Adrenal gland (tissue), 12 donors: Measurements from ENCODE around the gene FUT4. TPM values are rescaled to one million over a fixed set of nuclear protein-coding genes. Genes with fewer than 3 reads are reported as not detected.

Experiments
- DNase-seq, 7 donors: peaks; one replicate each; pipeline ENCODE4 v3.0.0-alpha.2; 2019 to 2020
- H3K27ac ChIP-seq, 5 donors: fragments of 200-600 bp; sonication (generic) in 4 of 5; 1 replicate in 3 of 5; 2 replicates in 2 of 5; pipeline versions ENCODE4 v1.5.1 to v1.8.0; 2016 to 2020; ENCODE audit warnings: mild to moderate bottlenecking in 1 of 5
- H3K27me3 ChIP-seq: fragments of 200-600 bp; 2 replicates; pipeline ENCODE4 v1.8.0; 2021
- H3K36me3 ChIP-seq, 2 donors: fragments of 200-600 bp; replicated peaks in 1 of 2; 1 replicate in 1 of 2; 2 replicates in 1 of 2; pipeline versions ENCODE4 v1.5.1 to v1.8.0; 2018 to 2022
- H3K4me1 ChIP-seq, 2 donors: fragments of 200-600 bp; replicated peaks in 1 of 2; 1 replicate in 1 of 2; 2 replicates in 1 of 2; pipeline versions ENCODE4 v1.5.1 to v1.8.0; 2018 to 2021
- H3K4me3 ChIP-seq, 4 donors: fragments of 200-600 bp; sonication (generic) in 3 of 4; one replicate each; pipeline ENCODE4 v1.5.1; 2016 to 2018
- H3K9me3 ChIP-seq, 3 donors: fragments of 200-600 bp; sonication (generic) in 1 of 3; replicated peaks in 1 of 3; 1 replicate in 2 of 3; 2 replicates in 1 of 3; pipeline versions ENCODE4 v1.5.1 to v1.8.0; 2016 to 2021
- POLR2A ChIP-seq, 2 donors: fragments of 450-650 bp; IDR thresholded peaks; one replicate each; pipeline ENCODE4 v1.6.1; 2017; ENCODE audit warnings: antibody characterized with exemption in 2 of 2, mild to moderate bottlenecking in 2 of 2, moderate library complexity in 1 of 2
- WGBS, 4 donors: extraction: QIAGEN DNeasy Blood & Tissue Kit in 2 of 4; methylation state at CpG; one replicate each; pipeline versions ENCODE4 v1.1.5 to v1.1.7; 2013 to 2017; 5-methylcytosine and 5-hydroxymethylcytosine counted together
- intact Hi-C, 2 donors: fragments of 100-400 bp; cut with DNase I; formaldehyde crosslinking; loops; one replicate each; pipeline versions ENCODE4 v1.14.1 to v1.15.0; 2022 to 2023
- polyA plus RNA-seq, 3 donors: library from polyadenylated mRNA; stranded (reverse); fragments of 200-250 nt in 2 of 3; fragments of 350-450 nt in 1 of 3; fragmentation: Illumina TruSeq in 1 of 3; extraction: RNeasy Lipid Tissue Mini Kit (QIAGEN cat#74804) in 1 of 3; gene quantifications; one replicate each; pipeline ENCODE4 v1.2.3, GENCODE V29; 2013 to 2014
- total RNA-seq, 9 donors: library from RNA; depleted of rRNA in 4 of 9; stranded (reverse); fragments of >200 nt in 4 of 9; fragments of 120-200 nt in 1 of 9; fragmentation: NEBNext Ultra II Directional in 1 of 9; extraction: Animal tissue kit (Norgen Biotek cat#: 25700) in 1 of 9; gene quantifications; one replicate each; pipeline versions ENCODE4 v1.1.0 to v1.2.4, GENCODE V29; 2013 to 2023
- TF ChIP-seq, protein P1 (sequence below), 6 experiments: fragments of 450-650 bp in 4 of 6; fragments of 200-600 bp in 2 of 6; sonication (generic) in 1 of 6; IDR thresholded peaks; 1 replicate in 5 of 6; 2 replicates in 1 of 6; pipeline versions ENCODE4 v1.5.1 to v1.8.0; 2016 to 2021; ENCODE audit warnings: antibody characterized with exemption in 6 of 6, mild to moderate bottlenecking in 2 of 6, moderate library complexity in 1 of 6
- donor health status: healthy with polysubstance abuse.
- donor health status: Bipolar disorder and iron deficiency.
- donor health status: DM: yes; HTN: yes; CAD: no.
- donor health status: DM: no; HTN: no; CAD: no.
- donor health status: DM: no; HTN: no; CAD: no.
- donor health status: DM: yes; HTN: yes; CAD: no.

The FUT4 gene
- total and polyA plus RNA-seq, 12 donors, result 0.61 to 5.8 (median 3.4) TPM

DNA sequence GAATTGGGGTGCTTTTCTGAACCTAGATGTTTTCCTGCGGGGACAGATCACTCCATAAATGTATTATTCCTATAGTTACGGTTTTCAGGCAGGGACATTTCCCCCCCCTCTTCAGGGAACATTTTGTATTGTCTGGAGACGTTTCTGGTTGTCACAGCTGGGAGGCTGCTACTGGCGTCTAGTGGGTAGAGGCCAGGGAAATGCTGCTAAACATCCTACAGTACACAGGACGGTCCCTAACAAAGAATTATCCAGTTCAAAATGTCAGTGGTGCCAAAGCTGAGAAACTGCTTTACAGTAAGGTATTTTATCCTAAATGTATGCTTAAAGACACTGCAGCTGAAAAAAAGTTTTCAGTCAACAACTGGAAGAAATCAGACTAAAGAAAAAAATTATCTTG, 42.8 kb downstream of the FUT4 start:
- no peaks in the 10 kb centered on the region for H3K4me1 ChIP-seq
- WGBS, 4 donors, result 64 to 83% (median 77%) methylated on average over 5 of the region's 5 CpGs
- no peaks in the 10 kb centered on the region for H3K27me3 ChIP-seq
- DNase-seq, result no peak
- intact Hi-C loops, result no loop called here
- no peak overlapping the region for H3K4me3 ChIP-seq
- TF ChIP-seq POLR2A (IDR thresholded peaks at IDR 0.05), result no peak
- TF ChIP-seq, protein P1, sequence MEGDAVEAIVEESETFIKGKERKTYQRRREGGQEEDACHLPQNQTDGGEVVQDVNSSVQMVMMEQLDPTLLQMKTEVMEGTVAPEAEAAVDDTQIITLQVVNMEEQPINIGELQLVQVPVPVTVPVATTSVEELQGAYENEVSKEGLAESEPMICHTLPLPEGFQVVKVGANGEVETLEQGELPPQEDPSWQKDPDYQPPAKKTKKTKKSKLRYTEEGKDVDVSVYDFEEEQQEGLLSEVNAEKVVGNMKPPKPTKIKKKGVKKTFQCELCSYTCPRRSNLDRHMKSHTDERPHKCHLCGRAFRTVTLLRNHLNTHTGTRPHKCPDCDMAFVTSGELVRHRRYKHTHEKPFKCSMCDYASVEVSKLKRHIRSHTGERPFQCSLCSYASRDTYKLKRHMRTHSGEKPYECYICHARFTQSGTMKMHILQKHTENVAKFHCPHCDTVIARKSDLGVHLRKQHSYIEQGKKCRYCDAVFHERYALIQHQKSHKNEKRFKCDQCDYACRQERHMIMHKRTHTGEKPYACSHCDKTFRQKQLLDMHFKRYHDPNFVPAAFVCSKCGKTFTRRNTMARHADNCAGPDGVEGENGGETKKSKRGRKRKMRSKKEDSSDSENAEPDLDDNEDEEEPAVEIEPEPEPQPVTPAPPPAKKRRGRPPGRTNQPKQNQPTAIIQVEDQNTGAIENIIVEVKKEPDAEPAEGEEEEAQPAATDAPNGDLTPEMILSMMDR (IDR thresholded peaks at IDR 0.05), result no peak
- no peaks in the 10 kb centered on the region for H3K36me3 ChIP-seq
- no peaks in the 10 kb centered on the region for H3K9me3 ChIP-seq
- no peak overlapping the region for H3K27ac ChIP-seq

DNA sequence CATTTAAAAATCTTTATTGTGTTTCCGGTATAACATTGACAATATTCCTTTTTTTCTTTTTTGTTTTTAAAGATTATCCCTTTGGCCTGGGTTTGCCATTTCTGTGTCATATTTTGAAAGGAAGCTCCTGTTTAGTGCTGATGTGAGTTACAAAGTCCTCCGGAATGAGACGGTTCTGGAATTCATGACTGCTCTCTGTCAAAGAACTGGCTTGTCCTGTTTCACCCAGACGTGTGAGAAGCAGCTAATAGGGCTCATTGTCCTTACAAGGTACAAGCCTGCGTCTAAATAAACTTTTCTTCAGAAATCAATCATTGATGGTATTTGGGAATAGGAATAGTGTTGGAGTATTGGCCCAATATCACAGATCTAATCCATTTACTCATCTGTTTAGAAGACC, 43.3 kb downstream of the FUT4 start:
- no peaks in the 10 kb centered on the region for H3K27me3 ChIP-seq
- no peaks in the 10 kb centered on the region for H3K9me3 ChIP-seq
- no peak overlapping the region for H3K27ac ChIP-seq
- no peak for DNase-seq
- TF ChIP-seq POLR2A (IDR thresholded peaks at IDR 0.05), result no peak
- TF ChIP-seq, protein P1 (IDR thresholded peaks at IDR 0.05), result no peak
- H3K4me1 ChIP-seq, result no peaks in the 10 kb centered on the region
- intact Hi-C loops, result no loop called here
- 80 to 92% (median 87%) methylated on average over 5 of the region's 5 CpGs for WGBS, 4 donors
- H3K36me3 ChIP-seq, result no peaks in the 10 kb centered on the region
- H3K4me3 ChIP-seq, result no peak overlapping the region

DNA sequence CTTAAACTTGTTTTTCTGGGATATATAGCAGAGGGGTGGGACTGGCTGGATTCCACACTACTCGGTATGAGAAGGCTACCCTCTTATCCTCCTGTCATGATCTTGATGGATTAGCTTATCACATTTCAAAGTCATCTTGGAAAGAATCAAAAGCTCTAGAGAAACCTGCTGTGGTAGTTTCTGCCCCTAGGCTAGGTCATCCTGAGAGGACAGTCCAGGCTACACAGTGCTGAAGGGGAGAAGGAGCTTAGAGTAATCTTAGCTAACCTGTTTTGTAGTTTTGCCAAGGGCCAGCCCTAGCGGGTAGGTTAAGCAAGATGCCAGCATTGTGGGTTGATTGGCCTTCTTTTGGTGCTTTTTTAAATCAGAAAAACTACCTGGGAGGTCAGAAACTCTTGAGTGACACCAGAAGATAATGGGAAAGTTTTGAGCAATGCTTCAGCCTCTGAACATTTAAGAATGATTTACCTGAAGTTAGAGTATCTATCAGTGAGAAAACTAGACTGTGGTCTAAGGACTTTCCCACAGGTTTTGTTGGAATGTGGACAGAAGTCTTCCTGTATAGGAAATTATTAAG, 44.7 kb downstream of the FUT4 start:
- no peaks in the 10 kb centered on the region for H3K9me3 ChIP-seq
- H3K4me1 ChIP-seq, result no peaks in the 10 kb centered on the region
- TF ChIP-seq, protein P1 (IDR thresholded peaks at IDR 0.05), result no peak
- no peak for TF ChIP-seq POLR2A (IDR thresholded peaks at IDR 0.05)
- DNase-seq, result no peak
- H3K27me3 ChIP-seq, result no peaks in the 10 kb centered on the region
- no peak overlapping the region for H3K27ac ChIP-seq
- H3K36me3 ChIP-seq, result no peaks in the 10 kb centered on the region
- H3K4me3 ChIP-seq, result no peak overlapping the region
- intact Hi-C loops, result no loop called here
- WGBS, 4 donors, result 49 to 70% (median 60%) methylated on average over 2 of the region's 2 CpGs

GRCh38 chr11:94590352-94591041, 46.8 kb downstream of the FUT4 start:
- TF ChIP-seq POLR2A (IDR thresholded peaks at IDR 0.05), result no peak
- TF ChIP-seq, protein P1 (IDR thresholded peaks at IDR 0.05), result no peak
- Histone ChIP-seq H3K27me3 (no peaks in the 10 kb centered on the region), H3K36me3 (no peaks in the 10 kb centered on the region), H3K4me1 (no peaks in the 10 kb centered on the region), H3K27ac (no peak overlapping the region), H3K9me3 (no peaks in the 10 kb centered on the region), H3K4me3 (no peak overlapping the region)
- WGBS, 4 donors, result 62 to 73% (median 71%) methylated on average over 6 of the region's 6 CpGs
- intact Hi-C loops, result loop anchor here in 1 of 2 donors (10.0 kb wide), 1 partner anchor 66 kb away; no protein-coding TSS in a partner anchor
- DNase-seq, result no peak
